K562 (cell line): ENCODE measurements around the gene ZNF490.

Source experiments
- KLF13 ChIP-seq: fragments of 450-650 bp; IDR thresholded peaks from 2 replicates; pipeline ENCODE4 v1.6.1; 2016; ENCODE audit warnings: missing genetic modification characterization, low read depth, mild to moderate bottlenecking, missing compliant biosample characterization, moderate library complexity, borderline replicate concordance
- NR2C2 ChIP-seq, 2 experiments: fragments of 200-800 bp in 1 of 2; sonication (Bioruptor generic) in 1 of 2; sonication (generic) in 1 of 2; formaldehyde crosslinking in 1 of 2; IDR thresholded peaks; 2 replicates each; pipeline versions ENCODE4 v1.6.1 to v1.8.0; 2016 to 2022; ENCODE audit warnings: mild to moderate bottlenecking in 1 of 2, missing compliant biosample characterization in 1 of 2, missing genetic modification characterization in 1 of 2, missing genetic modification reagents in 1 of 2
- ZNF274 ChIP-seq: IDR thresholded peaks from 2 replicates; pipeline ENCODE4 v1.6.1; 2011; ENCODE audit warnings: low read depth, mild to moderate bottlenecking, low read length, moderate library complexity, borderline replicate concordance
- TF ChIP-seq, protein P1 (sequence below): sonication (generic); formaldehyde crosslinking; IDR thresholded peaks from 2 replicates; pipeline ENCODE4 v1.8.0; 2023; ENCODE audit warnings: mild to moderate bottlenecking, missing genetic modification reagents

DNA sequence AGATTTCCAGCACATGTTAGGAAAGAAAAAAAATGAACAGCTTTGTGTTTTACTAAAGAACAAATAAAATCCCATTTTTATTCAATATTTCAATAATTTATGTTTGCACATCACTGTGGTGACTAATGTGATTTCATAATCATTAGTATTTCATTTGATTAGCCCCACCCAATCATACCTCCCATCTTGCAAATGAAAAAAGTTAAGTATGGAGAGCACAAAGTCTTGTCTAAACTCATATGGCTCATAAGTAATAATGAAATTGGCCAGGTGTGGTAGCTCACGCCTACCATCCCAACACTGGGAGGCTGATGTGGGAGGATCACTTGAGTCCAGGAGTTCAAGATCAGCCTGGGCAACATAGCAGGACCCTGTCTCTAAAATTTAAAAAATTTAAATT lies 3.8 kb downstream of the ZNF490 start:
- TF ChIP-seq, protein P1, sequence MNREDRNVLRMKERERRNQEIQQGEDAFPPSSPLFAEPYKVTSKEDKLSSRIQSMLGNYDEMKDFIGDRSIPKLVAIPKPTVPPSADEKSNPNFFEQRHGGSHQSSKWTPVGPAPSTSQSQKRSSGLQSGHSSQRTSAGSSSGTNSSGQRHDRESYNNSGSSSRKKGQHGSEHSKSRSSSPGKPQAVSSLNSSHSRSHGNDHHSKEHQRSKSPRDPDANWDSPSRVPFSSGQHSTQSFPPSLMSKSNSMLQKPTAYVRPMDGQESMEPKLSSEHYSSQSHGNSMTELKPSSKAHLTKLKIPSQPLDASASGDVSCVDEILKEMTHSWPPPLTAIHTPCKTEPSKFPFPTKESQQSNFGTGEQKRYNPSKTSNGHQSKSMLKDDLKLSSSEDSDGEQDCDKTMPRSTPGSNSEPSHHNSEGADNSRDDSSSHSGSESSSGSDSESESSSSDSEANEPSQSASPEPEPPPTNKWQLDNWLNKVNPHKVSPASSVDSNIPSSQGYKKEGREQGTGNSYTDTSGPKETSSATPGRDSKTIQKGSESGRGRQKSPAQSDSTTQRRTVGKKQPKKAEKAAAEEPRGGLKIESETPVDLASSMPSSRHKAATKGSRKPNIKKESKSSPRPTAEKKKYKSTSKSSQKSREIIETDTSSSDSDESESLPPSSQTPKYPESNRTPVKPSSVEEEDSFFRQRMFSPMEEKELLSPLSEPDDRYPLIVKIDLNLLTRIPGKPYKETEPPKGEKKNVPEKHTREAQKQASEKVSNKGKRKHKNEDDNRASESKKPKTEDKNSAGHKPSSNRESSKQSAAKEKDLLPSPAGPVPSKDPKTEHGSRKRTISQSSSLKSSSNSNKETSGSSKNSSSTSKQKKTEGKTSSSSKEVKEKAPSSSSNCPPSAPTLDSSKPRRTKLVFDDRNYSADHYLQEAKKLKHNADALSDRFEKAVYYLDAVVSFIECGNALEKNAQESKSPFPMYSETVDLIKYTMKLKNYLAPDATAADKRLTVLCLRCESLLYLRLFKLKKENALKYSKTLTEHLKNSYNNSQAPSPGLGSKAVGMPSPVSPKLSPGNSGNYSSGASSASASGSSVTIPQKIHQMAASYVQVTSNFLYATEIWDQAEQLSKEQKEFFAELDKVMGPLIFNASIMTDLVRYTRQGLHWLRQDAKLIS (CRISPR knock-in tag) = no peak
- TF ChIP-seq ZNF274 (no peak), NR2C2 (CRISPR knock-in tag; IDR thresholded peaks at IDR 0.05) (no peak), NR2C2 (tag; IDR thresholded peaks at IDR 0.05) (no peak), KLF13 (no peak)
